GM18951 (cell line): ENCODE measurements around the gene CD4.
"Not testable (repeated sequence)": the region's sequence is repeated elsewhere in the genome, so short reads cannot be mapped to it uniquely, and the experiment has no call there.

Experiments used
- POLR2A ChIP-seq: IDR thresholded peaks from 4 replicates; pipeline ENCODE4 v1.6.1; 2011; ENCODE audit warnings: mild to moderate bottlenecking; ENCODE audit not compliant: insufficient read length, insufficient read depth; ENCODE audit errors: extremely low read depth
- in situ Hi-C: fragments of 300-500 bp; cut with MboI; formaldehyde crosslinking; loops from one replicate; pipeline ENCODE4 v1.12.0; 2022; ENCODE audit warnings: low sequenced_read_pairs, mixed read lengths, inconsistent platforms; ENCODE audit not compliant: unreplicated experiment

CD4 gene

DNA sequence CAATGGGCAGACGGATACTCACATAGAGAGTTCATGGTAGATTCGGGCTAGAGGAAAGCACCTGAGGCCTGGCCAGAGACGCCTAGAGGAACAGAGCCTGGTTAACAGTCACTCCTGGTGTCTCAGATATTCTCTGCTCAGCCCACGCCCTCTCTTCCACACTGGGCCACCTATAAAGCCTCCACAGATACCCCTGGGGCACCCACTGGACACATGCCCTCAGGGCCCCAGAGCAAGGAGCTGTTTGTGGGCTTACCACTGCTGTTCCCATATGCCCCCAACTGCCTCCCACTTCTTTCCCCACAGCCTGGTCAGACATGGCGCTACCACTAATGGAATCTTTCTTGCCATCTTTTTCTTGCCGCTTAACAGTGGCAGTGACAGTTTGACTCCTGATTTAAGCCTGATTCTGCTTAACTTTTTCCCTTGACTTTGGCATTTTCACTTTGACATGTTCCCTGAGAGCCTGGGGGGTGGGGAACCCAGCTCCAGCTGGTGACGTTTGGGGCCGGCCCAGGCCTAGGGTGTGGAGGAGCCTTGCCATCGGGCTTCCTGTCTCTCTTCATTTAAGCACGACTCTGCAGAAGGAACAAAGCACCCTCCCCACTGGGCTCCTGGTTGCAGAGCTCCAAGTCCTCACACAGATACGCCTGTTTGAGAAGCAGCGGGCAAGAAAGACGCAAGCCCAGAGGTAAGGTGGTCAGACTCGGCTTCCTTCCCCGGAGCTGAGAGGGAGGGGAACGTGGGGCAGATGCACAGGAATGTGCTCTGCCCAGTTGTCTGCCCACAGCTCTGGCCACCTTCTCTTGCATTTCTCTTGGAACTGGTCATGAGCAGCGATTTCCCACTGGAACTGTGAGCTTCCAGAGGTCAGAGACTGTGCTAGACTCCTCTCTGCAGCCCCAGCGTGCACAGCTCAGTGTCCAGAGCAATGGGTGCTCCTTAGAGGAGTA, at the start of gene CD4:
CD4 (plus strand) TSS at position 557 of the 953 bp plus-strand sequence. CDS start 10,611 bp downstream, outside the sequence.
- in situ Hi-C loops, result no loop called here
- TF ChIP-seq POLR2A, result no peak

DNA sequence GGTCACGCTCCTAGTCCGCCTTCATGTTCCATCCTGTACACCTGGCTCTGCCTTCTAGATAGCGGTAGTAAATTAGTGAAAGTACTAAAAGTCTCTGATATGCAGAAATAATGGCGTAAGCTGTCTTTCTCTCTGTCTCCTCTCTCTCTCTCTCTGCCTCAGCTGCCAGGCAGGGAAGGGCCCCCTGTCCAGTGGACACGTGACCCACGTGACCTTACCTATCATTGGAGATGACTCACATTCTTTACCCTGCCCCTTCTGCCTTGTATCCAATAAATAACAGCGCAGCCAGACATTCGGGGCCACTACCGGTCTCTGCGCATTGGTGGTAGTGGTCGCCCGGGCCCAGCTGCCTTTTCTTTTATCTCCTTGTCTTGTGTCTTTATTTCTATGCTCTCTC, 47.2 kb upstream of the CD4 start:
- in situ Hi-C loops, result not testable (repeated sequence)

DNA sequence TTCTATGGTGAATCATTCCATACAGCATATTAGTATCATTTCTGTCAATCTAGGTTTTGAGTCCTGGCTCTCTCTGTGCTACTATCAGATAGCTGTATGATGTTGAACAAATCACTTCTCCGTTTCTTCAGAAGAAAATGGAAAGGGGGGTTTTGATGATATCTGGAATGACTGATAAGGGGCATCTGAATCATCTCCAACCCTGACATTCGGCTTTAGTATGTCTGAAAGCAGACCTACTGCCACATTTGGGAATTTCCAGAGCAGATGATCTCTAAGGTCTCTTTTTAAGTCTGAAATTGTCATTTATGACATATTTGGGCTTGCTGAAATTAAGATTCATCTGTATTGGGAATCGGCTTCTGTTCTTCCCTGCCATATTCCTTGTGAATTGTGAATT, 46.5 kb upstream of the CD4 start:
- in situ Hi-C loops, result no loop called here
- TF ChIP-seq POLR2A, result no peak

- in situ Hi-C loops, result not testable (repeated sequence)
Observed at GRCh38 chr12:6743300-6743699, 46.0 kb upstream of the CD4 start.

GRCh38 chr12:6745741-6746525, 43.4 kb upstream of the CD4 start:
- in situ Hi-C loops, result no loop called here
- TF ChIP-seq POLR2A, result no peak

DNA sequence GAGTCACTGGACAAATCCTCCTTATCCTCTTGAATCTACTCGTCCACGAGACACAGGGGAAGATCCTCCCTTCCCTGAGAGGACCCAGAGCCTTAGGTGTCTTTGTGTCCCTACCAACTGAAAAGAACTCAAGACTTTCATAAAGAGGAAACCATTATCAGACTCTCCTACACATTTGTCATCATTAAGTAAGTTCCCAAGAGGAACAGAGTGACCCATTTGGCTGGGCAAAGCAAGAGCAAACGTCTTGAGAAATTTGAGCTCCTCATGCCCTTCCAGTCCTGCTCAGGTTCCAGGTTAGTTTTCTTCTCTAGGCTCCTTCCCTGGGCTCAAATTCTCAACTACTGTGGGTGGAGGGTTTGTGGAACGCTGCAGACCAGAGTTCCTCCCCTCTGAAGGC, 42.1 kb upstream of the CD4 start:
- no peak for TF ChIP-seq POLR2A
- in situ Hi-C loops, result no loop called here

DNA sequence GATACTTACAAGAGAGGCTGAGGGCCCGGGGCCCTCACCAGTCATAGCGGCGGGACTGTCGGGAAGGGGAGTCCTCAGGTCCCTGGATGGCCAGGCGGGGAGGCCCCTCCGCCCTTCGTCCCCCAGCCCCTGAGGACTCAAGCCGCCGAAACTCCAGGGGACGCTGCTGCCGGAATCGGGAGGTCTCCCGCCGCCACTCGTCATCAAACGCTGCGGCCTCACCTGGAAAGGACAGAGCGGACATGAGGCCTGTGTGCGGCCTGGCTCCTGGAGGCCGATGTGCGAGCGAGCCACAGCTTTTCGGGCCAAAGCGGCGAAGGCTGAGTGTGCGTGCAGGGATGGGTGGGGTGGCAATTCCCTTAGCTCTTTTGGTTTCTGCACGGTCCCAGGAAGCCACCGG, 40.6 kb upstream of the CD4 start:
- no peak for TF ChIP-seq POLR2A
- in situ Hi-C loops, result no loop called here

GRCh38 chr12:6750506-6750905, 38.8 kb upstream of the CD4 start:
- in situ Hi-C loops, result no loop called here
- TF ChIP-seq POLR2A, result no peak

- no peak for TF ChIP-seq POLR2A
- in situ Hi-C loops, result no loop called here
Observed at GRCh38 chr12:6751767-6752166, 37.6 kb upstream of the CD4 start.

DNA sequence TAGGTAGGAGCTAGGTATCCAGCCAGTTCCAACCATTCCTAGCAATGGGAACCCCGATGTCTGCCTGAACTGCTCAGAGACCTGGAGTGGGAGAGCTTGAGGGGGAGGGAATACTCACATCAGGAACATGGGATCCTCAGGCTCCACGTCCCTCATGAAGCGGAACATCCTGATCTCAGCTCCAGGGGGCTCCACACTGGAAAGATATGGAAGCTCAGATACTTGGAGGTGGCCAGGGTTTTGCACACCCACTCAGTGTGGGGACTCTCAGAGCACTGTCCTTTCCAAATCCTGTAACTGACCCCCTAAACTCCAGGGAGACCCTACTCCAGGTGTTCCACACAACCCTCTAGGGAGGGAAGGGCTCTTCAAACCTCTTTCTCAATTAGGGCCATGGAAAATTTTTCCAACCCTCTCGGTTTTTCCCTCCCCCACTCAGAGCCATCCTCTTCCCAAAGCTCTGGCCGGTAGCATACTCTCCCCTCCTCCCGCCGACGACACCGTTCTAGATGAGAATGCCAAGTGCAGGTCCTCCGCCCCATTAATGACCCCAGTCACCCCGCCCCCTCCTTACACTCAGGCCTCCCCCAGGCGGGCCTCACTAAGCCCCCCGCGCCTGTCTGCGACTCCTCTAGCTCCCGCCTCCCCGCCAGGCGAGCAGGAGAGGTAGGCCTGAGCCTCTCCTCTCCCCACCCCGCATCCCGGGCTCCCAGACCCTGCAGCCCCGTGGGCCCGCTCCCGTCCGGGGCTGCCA, 37.0 kb upstream of the CD4 start:
- in situ Hi-C loops, result no loop called here
- TF ChIP-seq POLR2A, result no peak

DNA sequence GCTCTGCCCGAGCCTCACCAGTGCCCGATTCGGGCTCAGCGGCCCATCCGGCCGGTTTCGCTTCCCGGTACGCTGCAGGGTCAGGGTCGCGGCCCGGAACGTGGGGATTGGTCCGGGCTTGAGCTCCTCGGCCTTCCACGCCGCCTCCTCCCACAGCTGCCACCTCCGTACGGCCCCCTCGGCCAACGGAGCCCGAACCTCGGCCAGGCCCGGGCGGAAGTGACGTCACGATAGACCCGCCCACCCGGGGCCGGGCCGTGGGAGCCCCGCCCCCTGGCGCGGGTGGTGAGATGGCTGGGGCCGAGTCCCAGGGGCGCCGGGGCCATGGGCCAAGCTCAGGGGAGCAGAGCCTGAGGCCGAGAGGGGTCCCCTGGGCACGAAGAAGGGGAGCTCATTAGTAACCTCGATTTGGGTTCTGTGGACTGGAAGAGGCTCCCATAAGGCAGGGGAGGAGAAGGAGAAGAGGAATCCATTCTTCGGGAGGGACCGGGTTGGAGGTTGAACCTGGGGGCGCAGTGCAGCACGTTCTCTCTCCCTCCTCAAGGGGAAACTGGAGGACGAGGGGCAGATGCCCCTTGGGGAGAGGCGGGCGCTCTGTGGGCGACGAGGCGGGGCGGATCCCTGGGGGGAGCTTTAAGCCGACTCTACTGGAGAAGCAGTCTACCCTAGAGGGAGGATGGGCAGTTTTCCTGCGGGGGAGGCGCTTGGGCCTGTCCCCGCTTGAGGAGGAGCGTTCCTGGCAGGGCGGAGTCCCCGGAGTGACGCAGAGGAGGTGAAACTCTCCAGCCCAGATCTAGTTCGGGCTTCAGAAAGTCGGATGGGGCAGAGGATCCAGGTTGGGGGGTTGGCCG, 36.2 kb upstream of the CD4 start, which contains the start of gene MLF2:
MLF2 (minus strand) TSS at position 221 of the 851 bp plus-strand sequence. CDS start 807 bp downstream, outside the sequence.
- peak; percentile 90 for TF ChIP-seq POLR2A
- in situ Hi-C loops, result no loop called here

DNA sequence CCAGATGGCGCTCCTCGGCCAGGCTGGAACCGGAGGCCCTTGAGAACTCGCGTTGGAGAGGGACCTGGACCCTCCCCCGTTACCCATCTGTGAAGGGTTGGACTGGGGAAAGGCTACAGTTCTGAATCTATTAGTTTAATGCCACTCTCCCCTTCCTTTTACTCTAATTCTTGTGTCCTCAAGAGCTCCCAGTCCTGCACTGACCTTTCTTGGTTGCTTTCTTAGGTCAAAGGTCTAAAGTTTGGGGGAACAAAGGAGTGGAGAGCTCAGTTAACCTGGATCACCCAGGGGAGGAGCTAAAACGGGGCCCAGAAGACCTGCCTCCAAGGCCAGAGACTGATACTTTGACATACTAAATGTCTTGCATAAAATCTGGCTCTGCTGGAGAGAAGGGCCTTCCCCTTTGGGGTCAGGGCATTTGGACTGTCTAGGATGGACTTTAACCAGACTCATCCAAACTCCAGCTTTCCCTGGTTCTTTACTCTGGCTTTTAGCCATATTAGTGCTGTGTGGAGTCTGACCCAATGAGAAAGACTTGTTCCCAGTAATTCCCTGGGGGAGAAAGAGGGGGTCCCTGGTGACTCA, 35.5 kb upstream of the CD4 start:
- in situ Hi-C loops, result no loop called here
- no peak for TF ChIP-seq POLR2A

GRCh38 chr12:6754411-6754810, 34.9 kb upstream of the CD4 start:
- no peak for TF ChIP-seq POLR2A
- in situ Hi-C loops, result no loop called here
